HuH-7 (cell line): Measurements from ENCODE around the gene ZNF385B.

ENCODE experiments used
- DNase-seq: peaks from one replicate; pipeline ENCODE4 v3.0.0; 2011; ENCODE audit warnings: low spot score

ZNF385B gene

DNA sequence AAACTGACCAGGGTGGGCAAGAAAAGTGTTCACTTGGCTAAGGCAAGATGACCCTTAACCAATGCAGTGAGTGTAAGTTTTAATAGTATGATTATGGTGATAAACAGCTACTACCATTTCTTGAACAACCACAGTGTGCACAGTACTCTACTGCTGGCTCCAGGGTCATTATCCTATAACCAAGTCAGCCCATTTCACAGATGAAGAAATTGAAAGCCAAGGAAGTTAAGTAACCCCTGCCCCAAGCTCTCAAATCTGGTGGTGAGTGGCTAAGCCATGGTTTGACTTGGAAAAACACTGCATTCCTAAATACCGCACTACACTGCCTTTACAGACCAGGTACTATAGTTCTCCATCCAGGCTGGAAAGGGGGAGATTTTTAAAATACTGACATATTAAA is 5.7 kb downstream of the ZNF385B start:
- DNase-seq: no peak

DNA sequence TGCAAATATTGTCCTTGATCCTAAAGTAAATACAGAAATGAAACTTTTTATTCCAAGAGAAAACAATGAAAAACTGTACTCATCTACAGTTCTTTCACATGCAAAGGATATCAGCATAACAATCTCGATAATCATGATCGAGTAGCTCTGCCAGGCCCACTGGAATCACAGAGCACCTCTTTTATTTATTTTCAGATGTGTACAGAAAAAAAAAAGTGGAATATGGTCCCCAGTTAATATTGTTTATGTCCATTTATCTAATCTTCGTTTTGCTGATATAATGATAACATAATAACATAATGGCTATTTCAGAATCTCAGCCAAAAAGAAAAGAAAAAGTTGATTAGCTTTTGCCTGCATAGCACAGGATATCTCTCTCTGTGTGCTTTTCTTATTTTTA is 6.5 kb downstream of the ZNF385B start:
- DNase-seq: no peak

DNA sequence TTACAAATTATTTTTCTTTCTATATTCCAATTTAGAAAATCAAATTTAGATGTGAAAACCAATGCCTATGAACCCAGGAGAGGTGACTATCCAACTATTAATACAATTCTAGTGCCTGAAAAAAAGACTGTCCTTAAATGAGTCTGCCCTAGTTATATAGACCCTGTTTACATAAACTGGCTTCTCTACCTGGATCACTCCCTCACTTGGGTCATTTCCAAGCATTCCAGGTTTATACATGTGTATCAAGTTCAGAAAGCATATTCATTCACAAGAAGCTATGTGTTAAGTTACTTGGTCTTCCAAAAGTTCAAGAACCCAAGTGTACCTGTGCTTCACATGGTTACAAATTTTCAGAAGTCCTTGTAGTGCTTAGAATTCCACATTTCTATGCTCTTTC is 8.3 kb downstream of the ZNF385B start:
- DNase-seq: no peak

DNA sequence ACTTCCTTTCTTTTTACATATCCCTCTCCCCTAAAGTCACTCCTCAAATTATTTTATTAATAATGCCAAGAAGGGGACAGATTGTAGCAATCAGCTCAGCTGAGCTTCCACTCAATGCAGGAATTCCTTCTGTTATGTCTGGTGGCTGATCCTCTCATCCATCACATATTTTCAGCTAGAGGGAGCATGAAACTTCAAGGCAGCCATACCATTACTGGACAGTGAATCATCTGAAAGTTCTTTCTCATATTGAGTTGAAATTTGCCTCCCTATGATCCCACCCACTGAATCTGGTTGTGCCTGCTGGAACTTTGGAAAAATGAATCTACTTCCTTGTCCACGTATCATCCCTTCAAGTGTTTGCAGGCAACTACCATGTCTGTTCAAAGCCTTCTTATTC is 11.2 kb downstream of the ZNF385B start:
- DNase-seq: no peak

DNA sequence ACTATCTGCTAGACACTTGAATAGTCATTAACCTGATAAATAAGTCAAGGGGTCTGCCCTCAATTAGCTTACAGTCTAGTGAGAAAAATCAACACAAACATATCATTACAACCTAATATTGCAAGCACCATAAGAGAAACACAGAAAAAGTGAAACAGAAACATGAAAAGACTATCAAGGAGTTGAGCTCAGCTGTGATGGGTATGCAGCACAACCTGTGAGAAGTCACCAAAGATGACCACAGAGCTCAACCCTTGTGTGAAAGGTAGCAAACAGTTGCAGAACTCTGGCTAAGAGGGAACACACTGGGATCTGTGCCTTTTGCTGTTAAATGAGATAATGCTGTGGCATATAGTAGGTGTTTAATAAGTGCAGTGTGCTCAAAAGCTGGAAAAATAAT is 11.7 kb downstream of the ZNF385B start:
- DNase-seq: no peak

DNA sequence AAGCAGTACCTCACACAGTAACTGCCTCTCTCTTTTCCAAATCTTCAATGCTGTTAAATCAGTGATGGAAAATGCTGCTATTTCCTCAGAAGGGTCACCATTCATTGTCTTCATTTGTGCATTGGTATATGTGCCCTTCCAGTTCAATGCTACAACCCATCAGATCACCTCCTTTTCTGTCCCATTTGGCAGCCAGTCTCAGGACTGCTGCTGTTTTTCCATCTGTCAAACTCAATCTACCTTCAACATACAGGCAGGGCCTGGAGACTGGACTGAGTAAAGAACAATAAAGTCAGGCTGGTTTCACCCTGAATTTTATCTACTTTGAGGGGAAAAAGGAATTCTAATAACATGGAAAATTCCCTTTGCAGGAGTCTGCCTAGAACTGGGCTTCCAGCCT is 17.9 kb downstream of the ZNF385B start:
- no peak for DNase-seq

DNA sequence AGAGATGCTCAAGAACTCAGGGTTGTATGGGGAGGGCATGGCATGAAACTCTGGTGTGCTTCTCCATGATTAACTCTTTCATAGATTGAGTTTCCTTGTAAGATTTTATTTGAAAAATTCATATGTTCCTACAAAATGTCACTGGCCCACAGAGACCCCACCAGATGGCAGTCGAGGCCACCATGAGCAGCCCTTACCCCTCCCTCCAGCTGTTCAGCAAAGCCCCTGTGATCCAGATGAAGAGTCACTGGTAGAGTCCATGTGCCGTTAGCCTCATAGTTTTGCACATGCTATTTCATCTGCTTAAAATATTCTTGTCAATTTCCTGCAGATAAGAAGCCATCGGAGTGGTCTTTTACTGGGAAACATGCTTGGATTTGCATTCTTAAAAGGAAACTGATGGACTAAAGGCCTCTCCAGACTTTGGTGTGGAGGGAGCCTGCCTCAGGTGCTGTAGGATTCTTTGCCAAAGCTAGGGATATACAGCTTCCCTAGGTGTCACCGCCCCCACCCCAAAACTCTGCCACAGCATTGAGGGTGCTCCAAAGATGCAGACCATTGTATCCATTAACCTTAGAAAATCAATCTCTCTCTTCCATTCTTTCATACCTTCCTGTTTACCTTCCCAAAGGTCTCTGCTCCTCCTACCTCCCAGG is 18.8 kb downstream of the ZNF385B start:
- DNase-seq: peak; percentile 56

DNA sequence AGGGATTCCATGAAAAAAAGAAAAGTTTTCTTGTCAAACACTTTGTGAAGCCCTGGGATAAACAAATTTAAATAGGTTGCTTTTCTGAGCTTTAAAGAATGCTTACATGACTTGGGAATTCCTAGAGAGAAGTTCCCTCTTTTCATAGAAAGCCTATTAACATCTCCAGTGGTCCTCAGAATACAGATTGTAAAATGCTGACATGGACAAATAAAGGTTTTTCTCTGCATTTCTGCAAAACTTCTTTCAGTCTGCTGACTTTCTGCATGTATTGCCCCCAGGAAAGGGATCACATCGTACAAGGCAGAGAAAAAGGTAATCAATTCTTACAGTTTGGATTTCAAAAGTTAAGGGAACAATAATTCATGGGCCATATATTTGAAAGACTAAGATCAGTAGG is 20.6 kb downstream of the ZNF385B start:
- no peak for DNase-seq

DNA sequence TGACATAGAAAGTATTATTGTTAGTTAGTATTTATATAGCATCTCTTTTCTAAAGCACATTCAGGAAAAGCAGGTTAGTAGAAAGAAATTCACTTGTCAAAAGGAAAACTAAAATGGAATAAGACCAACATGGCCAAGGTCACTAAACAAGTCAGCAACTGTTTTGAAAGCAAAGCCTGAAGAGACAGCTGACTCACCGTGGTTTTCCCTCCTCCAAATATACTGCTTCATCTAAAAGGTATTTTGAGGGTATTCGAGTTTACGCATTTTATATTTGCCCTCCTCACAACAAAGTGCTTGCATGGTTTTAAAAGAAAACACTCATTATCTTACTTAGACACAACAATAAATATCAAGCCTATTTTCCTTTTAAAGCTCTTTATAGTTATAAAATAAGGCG is 24.0 kb downstream of the ZNF385B start:
- DNase-seq: no peak

DNA sequence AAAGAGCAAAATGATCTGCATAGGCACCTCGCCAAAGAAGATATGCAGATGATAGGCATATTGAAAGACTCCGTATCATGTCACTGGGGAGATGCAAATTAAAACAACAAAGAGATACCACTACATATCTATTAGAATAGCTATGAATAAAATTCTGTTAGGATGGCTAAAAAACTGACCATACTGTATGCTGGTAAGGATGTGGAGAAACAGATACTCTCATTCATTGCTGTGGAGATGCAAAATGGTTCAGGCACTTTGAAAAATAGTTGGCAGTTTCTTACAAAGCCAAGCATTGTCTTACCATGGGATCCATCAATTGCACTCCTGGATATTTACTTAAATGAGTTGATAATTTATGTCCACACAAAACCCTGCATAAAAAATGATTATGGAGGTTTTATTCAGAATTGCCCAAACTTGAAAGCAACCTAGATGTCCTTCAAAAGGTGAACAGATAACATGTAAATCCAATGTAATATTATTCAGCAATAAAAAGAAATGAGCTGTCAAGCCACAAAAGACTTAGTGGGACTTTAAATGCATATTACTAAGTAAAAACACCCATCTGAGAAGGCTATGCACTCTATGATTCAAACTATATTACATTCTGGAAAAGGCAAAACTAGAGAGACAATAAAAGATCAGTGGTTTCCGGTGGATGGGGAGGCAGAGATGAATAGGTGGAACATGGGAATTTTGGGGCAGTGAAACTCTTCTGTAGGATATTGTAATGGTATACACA is 31.2 kb downstream of the ZNF385B start:
- no peak for DNase-seq

DNA sequence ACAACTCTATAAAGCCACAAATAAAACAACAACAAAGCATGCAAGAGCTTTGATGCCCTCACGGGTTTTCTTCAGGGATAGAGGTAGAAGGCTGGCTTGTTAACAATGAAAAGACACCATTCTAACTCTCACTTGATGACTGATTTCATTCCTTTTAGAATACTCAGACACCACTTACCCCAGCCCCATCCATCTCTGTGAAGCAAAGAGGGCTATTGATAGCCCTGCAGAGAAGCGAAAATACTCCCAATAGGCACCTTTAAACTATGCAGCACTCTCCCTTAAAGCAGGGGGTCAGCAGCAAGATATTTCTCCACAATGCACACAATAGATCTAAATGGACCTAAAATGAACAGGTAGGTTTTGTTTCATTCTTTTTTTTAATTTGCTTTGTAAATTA is 35.1 kb downstream of the ZNF385B start:
- no peak for DNase-seq

DNA sequence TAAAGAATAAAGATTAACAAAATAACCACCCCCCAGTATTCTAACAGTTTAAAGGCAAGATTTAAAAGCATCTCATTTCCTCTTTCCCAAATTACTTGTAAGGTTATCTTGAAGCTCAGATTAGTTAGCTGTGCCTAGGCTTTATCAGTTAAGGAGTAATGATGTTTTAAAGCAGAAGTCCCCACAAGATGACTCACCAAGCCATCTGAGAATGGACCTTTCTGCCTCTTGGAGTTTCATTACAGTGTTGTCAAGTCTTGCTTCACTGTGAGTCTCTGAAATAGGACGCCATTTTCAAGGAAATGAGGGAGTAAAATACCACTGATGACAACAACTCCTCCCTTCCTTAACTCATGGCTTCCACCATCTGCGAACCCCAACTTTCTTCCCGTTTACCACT is 35.9 kb downstream of the ZNF385B start:
- DNase-seq: no peak

DNA sequence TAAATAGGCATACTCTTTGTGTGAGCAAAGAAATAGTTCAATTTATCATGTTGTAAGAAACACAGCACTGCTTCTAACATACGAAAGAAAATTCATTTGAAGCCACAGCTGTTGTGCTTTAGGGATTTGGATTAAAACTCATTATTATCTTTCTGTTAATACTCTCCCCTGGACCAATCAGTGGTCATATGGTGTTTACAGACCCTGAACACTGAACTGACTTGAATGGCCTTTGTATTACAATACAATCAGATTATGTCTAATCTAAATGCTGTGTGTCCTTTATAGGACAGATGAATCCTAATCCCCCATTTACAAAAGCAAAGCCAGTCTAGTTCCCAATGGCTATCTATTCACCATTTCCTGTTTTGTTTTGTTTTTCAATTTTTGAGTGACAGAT is 36.5 kb downstream of the ZNF385B start:
- no peak for DNase-seq

DNA sequence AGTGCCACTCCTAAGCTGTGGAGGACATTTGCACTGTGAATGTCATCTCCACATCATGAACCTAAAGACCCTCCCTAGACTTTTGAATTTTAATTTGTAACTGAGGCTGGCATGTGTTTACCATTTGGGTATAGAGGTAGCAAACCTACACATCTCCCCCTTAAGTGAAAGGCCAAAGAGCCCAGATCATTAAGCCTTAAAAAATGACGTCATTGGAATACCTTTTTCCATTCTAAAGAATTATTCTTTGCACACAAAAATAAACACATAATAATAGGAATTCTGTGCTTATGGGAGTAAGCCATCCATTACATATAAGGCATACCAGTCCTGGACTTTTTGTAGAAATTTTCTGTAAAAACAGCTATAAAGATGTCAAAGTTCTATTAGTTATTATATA is 38.9 kb downstream of the ZNF385B start:
- DNase-seq: no peak

DNA sequence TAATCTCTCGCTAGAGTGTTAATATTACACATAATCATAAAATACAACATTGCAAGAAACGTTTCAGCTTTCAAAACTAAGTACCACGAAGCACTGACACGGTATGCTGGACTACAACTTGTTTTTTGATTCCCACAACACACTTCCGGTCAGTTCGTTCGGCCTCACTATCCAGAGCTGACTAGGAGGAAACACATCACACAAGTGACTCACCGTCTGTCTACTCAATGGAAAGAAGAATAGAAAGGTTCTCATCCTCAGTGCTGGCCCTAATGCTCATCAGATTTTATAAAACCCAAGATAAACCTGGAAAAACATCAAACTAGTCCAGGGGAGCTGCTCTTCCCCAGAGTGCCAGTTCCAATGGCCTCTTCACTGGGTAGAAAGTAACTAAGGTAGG is 42.9 kb downstream of the ZNF385B start:
- no peak for DNase-seq

DNA sequence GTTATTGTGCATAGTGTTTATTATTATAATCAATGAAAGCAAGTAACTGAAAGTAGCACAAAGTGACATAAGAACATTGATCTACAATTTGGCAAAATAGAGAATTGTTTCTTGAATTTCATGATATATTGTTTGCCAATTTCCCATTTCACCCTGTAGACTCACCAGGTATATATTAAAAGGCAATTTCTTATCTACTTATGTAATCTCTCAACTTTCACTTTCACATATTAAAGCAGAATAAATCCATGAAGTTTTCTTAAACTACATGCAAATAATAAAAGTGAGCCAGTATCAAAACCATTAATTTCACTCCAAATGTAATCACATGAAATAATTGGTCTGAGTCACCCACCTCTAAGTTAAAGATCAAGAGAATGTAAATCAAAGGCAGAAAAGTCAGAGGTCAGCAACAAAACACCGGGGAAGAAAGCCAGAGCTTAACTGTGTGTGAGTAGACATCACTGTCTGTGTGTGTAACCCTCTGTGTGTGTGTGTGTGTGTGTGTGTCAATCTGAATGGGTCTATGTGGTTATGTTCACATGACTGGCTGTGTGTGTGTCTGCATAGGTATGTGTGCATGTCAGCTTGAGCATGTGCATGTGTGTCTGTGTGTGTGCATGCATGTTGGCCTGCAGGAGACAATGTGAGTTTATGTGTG is 44.1 kb downstream of the ZNF385B start:
- DNase-seq: no peak

DNA sequence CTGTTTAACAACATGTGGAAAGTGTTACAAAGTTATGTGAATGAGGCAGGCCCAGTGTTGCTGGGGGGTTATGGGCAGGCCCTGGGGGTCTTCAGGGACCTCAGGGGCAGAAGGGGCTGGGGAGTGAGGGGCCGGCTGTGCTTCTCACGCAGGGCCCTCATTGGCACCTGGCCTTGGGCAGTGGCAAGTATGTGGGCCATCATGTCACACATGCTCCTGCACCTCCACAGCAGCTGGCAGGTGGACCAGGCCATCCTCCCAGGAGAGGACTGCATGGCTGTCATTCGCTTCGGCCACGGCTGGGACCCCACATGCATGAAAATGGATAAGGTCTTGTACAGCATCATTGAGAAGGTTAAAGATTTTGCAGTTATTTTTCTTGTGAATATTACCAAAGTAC is 47.4 kb downstream of the ZNF385B start:
- no peak for DNase-seq

DNA sequence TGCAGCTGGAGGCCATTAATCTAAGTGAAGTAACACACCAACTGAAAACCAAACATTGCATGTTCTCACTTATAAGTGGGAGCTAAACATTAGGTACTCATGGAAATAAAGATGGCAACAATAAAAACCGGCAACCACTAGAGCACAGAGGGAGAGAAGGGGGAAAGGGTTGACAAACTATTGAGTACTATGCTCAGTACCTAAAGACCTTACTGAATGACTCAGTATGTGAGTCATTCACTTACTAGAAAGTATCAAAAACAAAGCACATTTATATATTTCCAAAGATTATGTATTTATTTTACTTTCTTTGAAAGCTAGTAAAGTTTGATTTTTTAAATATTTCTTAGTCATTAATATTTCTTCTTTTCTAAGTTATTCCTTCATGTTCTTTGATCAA is 48.9 kb downstream of the ZNF385B start:
- no peak for DNase-seq

DNA sequence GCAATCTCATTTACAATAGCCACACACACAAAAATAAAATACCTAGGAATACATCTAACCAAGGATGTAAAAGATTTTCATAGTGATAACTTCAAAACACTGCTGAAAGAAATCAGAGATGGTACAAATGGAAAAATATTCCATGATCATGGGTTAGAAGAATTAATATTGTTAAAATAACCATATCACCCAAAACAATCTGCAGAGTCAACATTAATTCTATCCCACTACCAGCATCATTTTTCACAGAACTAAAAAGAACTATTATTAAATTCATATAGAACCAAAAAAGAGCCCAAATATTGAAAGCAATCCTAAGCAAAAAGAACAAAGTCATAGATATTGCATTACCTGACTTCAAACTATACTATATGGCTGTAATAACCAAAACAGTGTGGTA is 50.4 kb downstream of the ZNF385B start:
- no peak for DNase-seq

DNA sequence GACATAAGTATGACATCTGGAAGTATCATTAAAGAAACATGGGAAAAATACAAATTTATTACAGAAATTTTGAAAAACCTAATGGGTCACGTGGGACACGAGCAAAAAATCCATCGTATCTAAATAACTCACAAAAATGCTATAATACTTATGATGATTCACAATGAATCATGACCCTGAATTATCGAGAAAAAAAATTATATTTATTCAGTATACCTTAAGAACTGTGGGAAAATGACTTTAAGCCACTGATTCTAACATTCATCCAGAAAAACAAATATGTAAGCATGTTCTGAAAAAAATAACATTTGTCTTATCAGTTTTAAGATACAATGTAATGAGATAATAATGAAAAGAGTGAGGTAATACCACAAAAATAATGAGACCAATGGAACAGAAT is 51.8 kb downstream of the ZNF385B start:
- no peak for DNase-seq

DNA sequence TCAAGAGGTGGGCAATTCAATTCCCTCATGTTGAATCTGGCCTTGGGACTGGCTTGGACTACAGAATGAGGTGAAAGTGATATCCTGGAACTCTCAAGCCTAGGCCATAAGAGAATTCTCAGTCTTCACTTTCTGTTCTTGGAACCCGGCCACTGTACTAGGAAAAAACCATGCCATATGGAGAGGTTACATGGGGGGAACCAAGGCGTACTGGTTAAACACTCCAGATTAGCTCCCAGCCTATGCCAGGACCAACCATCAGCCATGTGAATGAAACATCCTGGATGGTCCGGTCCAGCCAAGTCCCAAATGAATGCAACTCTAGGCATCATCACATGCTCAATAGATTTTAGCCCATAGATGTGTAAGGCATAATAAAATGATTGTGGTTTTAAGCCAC is 56.4 kb downstream of the ZNF385B start:
- no peak for DNase-seq

DNA sequence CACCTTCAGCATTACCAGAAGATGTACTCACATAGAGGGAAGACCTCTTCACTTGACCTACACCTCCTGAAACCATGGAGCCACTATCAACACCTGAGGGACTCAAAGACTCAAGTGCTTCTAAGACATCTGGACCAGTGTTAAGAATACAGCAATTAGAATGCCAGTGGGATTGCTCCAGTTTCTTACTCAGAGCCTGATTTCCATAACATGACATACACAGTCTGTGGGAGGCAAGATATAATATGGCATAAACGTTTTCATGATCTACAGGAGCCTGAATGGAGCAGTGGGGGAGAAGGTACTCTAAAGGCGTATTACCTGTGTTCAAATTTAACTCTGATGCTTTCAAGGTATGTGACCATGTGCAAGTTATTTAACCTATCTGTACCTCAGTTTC is 57.2 kb downstream of the ZNF385B start:
- no peak for DNase-seq

DNA sequence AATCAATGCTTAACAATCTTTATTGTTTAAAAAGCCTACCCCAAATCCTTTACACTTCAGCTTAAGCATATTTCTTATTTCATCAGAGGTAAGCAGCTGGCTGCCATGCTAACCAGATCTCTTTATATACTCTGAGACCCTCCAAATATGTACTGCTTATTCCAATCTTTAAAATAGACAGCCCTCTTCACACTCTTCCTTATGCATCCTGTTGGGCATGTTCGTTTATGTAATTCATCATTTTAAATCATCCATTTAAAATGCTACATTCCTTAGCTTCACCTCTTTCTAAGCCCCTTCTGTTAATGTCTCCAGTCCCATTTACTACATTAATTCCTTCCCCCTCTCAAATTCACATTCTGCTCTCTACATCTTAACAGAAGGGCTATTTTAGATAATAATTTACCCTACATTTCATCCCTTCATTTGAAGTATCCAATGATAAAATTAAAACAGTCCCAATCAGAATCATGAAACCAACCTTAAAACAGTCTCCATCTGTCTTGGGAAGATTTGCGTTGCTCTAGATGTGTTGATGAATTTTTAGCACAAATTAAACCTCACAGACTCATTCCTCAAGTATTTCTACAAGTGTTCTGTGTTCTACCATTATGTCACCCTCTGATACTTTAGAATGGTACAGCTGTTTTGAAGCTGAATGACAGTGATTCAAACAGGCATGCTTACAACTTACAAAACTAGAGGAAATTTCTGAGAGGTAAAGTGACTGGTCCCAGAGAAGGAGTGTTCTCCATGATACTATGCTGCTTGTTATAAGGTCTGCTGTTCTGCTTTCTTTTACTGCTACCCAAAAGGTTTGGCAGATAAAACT is 59.1 kb downstream of the ZNF385B start:
- DNase-seq: no peak
